Measurements from ENCODE around the gene TMEM220. TPM values are rescaled to one million over a fixed set of nuclear protein-coding genes. Genes with fewer than 3 reads are reported as not detected.

Gene TMEM220
- total RNA-seq, 1 experiment from 2014 or later = 4.0 TPM

DNA sequence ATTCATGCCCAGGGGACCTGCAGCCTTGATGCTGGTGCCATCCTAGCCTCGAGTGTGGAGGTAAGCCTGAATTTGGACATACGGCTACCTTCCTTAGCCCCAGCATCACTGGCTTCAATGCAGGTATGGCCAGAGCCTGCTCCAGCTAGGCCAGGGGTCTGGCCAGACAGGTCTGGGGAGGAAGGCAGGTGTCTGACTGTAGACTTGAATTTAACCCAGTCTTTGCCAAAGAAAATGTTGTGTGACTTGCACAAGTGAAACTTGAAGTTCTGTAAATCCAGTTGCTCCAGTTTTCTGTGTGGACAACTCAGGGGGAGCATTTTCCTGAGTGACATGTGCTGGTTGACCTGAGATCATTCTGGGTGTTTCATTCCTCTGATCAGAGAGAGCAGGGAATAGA, 41.3 kb upstream of the TMEM220 start:
- DNase-seq (ENCODE audit: low spot score) (no peak), ATAC-seq (no peak)
- Mint-ChIP-seq H3K4me3 (no peak overlapping the region), H3K27ac (no peak overlapping the region), H3K4me1 (peaks cover 13% of the 10 kb centered on the region; the same call in 1 of the 2 replicates), H3K9me3 (peaks cover 12% of the 10 kb centered on the region), H3K36me3 (peaks cover 13% of the 10 kb centered on the region), H3K27me3 (ENCODE audit: low read depth) (no peaks in the 10 kb centered on the region; the same call in 1 of the 2 replicates)
- POLR2A ChIA-PET = no interaction called here
- CTCF ChIA-PET = interaction anchor here (0.8 to 3.0 kb wide), 2 partner anchors 34 to 67 kb away, joined by 3 to 20 read pairs; partner anchors contain the start of gene PIRT
- TF ChIP-seq ZNF232 (CRISPR knock-in tag; IDR thresholded peaks at IDR 0.05) (no peak), RELA (CRISPR knock-in tag; IDR thresholded peaks at IDR 0.05; ENCODE audit: borderline replicate concordance) (no peak), ATF1 (CRISPR knock-in tag; IDR thresholded peaks at IDR 0.05) (no peak)
- TF ChIP-seq, protein P1, sequence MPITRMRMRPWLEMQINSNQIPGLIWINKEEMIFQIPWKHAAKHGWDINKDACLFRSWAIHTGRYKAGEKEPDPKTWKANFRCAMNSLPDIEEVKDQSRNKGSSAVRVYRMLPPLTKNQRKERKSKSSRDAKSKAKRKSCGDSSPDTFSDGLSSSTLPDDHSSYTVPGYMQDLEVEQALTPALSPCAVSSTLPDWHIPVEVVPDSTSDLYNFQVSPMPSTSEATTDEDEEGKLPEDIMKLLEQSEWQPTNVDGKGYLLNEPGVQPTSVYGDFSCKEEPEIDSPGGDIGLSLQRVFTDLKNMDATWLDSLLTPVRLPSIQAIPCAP (CRISPR knock-in tag; IDR thresholded peaks at IDR 0.05) = no peak
- TF ChIP-seq, protein P2, sequence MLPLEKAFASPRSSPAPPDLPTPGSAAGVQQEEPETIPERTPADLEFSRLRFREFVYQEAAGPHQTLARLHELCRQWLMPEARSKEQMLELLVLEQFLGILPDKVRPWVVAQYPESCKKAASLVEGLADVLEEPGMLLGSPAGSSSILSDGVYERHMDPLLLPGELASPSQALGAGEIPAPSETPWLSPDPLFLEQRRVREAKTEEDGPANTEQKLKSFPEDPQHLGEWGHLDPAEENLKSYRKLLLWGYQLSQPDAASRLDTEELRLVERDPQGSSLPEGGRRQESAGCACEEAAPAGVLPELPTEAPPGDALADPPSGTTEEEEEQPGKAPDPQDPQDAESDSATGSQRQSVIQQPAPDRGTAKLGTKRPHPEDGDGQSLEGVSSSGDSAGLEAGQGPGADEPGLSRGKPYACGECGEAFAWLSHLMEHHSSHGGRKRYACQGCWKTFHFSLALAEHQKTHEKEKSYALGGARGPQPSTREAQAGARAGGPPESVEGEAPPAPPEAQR (CRISPR knock-in tag; IDR thresholded peaks at IDR 0.05) = no peak
- TF ChIP-seq, protein P3, sequence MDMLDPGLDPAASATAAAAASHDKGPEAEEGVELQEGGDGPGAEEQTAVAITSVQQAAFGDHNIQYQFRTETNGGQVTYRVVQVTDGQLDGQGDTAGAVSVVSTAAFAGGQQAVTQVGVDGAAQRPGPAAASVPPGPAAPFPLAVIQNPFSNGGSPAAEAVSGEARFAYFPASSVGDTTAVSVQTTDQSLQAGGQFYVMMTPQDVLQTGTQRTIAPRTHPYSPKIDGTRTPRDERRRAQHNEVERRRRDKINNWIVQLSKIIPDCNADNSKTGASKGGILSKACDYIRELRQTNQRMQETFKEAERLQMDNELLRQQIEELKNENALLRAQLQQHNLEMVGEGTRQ (CRISPR knock-in tag; IDR thresholded peaks at IDR 0.05) = no peak
- TF ChIP-seq, protein P4, sequence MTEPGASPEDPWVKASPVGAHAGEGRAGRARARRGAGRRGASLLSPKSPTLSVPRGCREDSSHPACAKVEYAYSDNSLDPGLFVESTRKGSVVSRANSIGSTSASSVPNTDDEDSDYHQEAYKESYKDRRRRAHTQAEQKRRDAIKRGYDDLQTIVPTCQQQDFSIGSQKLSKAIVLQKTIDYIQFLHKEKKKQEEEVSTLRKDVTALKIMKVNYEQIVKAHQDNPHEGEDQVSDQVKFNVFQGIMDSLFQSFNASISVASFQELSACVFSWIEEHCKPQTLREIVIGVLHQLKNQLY (CRISPR knock-in tag; IDR thresholded peaks at IDR 0.05) = no peak

DNA sequence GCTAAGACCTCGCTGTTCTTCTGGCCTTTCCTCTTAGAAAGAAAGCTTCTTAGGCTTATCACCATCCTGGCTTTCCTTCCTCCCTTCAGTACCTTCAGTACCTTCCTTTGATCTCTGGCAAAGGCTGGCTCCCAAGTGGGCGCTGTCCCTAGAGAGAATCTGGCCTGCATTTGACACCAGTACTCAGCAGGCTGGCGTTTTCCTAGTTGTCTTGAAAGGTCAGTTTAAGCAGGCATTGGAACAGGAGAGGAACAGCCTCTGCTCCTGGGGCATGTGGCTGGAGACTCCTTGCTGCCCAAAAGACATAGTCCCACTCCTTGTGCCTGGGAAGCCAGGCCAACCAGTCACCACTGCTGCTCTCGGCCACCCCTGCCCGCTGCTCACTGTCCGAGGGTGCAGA, 40.0 kb upstream of the TMEM220 start:
- H3K27ac Mint-ChIP-seq = no peak overlapping the region
- TF ChIP-seq, protein P5, sequence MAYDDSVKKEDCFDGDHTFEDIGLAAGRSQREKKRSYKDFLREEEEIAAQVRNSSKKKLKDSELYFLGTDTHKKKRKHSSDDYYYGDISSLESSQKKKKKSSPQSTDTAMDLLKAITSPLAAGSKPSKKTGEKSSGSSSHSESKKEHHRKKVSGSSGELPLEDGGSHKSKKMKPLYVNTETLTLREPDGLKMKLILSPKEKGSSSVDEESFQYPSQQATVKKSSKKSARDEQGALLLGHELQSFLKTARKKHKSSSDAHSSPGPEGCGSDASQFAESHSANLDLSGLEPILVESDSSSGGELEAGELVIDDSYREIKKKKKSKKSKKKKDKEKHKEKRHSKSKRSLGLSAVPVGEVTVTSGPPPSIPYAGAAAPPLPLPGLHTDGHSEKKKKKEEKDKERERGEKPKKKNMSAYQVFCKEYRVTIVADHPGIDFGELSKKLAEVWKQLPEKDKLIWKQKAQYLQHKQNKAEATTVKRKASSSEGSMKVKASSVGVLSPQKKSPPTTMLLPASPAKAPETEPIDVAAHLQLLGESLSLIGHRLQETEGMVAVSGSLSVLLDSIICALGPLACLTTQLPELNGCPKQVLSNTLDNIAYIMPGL (CRISPR knock-in tag; IDR thresholded peaks at IDR 0.05) = no peak
- no peak overlapping the region for H3K4me3 Mint-ChIP-seq
- peaks cover 5% of the 10 kb centered on the region; the same call in 1 of the 2 replicates for H3K36me3 Mint-ChIP-seq
- ATAC-seq (no peak), DNase-seq (ENCODE audit: low spot score) (no peak)
- 0 out of 2 replicates have a peak, but pooled peaks cover 3% of the 10 kb centered on the region for H3K9me3 Mint-ChIP-seq
- POLR2A ChIA-PET = no interaction called here
- no peaks in the 10 kb centered on the region; the same call in 1 of the 2 replicates for H3K27me3 Mint-ChIP-seq (ENCODE audit: low read depth)
- CTCF ChIA-PET = interaction anchor here (1.6 to 2.2 kb wide), 3 partner anchors 15 to 75 kb away, joined by 3 to 11 read pairs (median 4); no protein-coding TSS in a partner anchor
- H3K4me1 Mint-ChIP-seq = peaks cover 13% of the 10 kb centered on the region; the same call in 1 of the 2 replicates

DNA sequence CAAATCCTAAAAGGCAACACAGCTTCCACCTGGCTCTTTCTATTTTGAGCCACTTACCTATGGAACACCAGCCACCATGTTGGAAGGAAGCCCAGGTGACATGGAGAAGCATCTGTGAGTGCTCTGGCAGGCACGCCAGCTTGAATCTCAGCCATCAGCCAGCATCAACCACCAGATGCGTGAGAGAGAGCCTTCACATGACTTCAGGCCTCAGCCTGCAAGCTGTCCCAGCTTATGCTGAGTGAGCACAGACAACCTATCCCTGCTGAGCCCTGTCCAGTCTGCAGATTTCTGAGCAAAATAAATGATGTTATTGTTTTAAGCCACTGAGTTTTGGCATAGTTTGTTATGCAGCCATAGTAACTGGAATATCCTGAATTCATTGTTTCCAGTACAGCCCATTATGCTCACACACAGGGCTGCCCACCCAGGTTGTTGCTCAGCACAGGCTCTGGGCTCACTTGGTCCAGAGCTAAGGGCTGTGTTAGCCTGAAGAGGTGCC, 39.0 kb upstream of the TMEM220 start:
- peaks cover 5% of the 10 kb centered on the region; the same call in 1 of the 2 replicates for H3K36me3 Mint-ChIP-seq
- TF ChIP-seq IRF2 (CRISPR knock-in tag; IDR thresholded peaks at IDR 0.05; ENCODE audit: borderline replicate concordance, low read depth) (no peak), TEAD1 (CRISPR knock-in tag; IDR thresholded peaks at IDR 0.05) (no peak), ZBTB21 (CRISPR knock-in tag; IDR thresholded peaks at IDR 0.05; ENCODE audit: borderline replicate concordance) (no peak), ZNF416 (CRISPR knock-in tag; IDR thresholded peaks at IDR 0.05) (no peak), TP53 (CRISPR knock-in tag; IDR thresholded peaks at IDR 0.05) (no peak), FOXJ3 (CRISPR knock-in tag; IDR thresholded peaks at IDR 0.05; ENCODE audit: borderline replicate concordance) (no peak), NR1H2 (CRISPR knock-in tag; IDR thresholded peaks at IDR 0.05) (no peak), MYBL2 (CRISPR knock-in tag; IDR thresholded peaks at IDR 0.05) (no peak), JUN (CRISPR knock-in tag; IDR thresholded peaks at IDR 0.05) (no peak), ZNF121 (CRISPR knock-in tag; IDR thresholded peaks at IDR 0.05) (no peak), NFE2L1 (CRISPR knock-in tag; IDR thresholded peaks at IDR 0.05) (no peak)
- TF ChIP-seq, protein P6, sequence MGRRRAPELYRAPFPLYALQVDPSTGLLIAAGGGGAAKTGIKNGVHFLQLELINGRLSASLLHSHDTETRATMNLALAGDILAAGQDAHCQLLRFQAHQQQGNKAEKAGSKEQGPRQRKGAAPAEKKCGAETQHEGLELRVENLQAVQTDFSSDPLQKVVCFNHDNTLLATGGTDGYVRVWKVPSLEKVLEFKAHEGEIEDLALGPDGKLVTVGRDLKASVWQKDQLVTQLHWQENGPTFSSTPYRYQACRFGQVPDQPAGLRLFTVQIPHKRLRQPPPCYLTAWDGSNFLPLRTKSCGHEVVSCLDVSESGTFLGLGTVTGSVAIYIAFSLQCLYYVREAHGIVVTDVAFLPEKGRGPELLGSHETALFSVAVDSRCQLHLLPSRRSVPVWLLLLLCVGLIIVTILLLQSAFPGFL (CRISPR knock-in tag; IDR thresholded peaks at IDR 0.05; ENCODE audit: borderline replicate concordance) = no peak
- TF ChIP-seq, protein P7, sequence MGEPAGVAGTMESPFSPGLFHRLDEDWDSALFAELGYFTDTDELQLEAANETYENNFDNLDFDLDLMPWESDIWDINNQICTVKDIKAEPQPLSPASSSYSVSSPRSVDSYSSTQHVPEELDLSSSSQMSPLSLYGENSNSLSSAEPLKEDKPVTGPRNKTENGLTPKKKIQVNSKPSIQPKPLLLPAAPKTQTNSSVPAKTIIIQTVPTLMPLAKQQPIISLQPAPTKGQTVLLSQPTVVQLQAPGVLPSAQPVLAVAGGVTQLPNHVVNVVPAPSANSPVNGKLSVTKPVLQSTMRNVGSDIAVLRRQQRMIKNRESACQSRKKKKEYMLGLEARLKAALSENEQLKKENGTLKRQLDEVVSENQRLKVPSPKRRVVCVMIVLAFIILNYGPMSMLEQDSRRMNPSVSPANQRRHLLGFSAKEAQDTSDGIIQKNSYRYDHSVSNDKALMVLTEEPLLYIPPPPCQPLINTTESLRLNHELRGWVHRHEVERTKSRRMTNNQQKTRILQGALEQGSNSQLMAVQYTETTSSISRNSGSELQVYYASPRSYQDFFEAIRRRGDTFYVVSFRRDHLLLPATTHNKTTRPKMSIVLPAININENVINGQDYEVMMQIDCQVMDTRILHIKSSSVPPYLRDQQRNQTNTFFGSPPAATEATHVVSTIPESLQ (CRISPR knock-in tag; IDR thresholded peaks at IDR 0.05) = no peak
- TF ChIP-seq, protein P8, sequence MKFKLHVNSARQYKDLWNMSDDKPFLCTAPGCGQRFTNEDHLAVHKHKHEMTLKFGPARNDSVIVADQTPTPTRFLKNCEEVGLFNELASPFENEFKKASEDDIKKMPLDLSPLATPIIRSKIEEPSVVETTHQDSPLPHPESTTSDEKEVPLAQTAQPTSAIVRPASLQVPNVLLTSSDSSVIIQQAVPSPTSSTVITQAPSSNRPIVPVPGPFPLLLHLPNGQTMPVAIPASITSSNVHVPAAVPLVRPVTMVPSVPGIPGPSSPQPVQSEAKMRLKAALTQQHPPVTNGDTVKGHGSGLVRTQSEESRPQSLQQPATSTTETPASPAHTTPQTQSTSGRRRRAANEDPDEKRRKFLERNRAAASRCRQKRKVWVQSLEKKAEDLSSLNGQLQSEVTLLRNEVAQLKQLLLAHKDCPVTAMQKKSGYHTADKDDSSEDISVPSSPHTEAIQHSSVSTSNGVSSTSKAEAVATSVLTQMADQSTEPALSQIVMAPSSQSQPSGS (CRISPR knock-in tag; IDR thresholded peaks at IDR 0.05; ENCODE audit: borderline replicate concordance, low read depth) = no peak

More for the DNA sequence above, 39.0 kb upstream of the TMEM220 start:
- Mint-ChIP-seq H3K27ac (no peak overlapping the region), H3K4me1 (peaks cover 13% of the 10 kb centered on the region; the same call in 1 of the 2 replicates), H3K4me3 (no peak overlapping the region), H3K9me3 (0 out of 2 replicates have a peak, but pooled peaks cover 3% of the 10 kb centered on the region), H3K27me3 (ENCODE audit: low read depth) (no peaks in the 10 kb centered on the region; the same call in 1 of the 2 replicates)
- ATAC-seq = no peak
- ChIA-PET POLR2A (no interaction called here), CTCF (interaction anchor here (1.6 to 2.2 kb wide), 3 partner anchors 14 to 76 kb away, joined by 3 to 11 read pairs (median 4); no protein-coding TSS in a partner anchor)
- no peak for DNase-seq (ENCODE audit: low spot score)
